ENCODE data around the gene SYNE4. TPM values are rescaled to one million over a fixed set of nuclear protein-coding genes. Genes with fewer than 3 reads are reported as not detected.

The SYNE4 gene
- total and polyA plus RNA-seq, 9 of the 15 experiments (the other 6 are each of a cell fraction or from before 2014, with no cell fraction given), result 0.03 to 0.65 (median 0.29) TPM

DNA sequence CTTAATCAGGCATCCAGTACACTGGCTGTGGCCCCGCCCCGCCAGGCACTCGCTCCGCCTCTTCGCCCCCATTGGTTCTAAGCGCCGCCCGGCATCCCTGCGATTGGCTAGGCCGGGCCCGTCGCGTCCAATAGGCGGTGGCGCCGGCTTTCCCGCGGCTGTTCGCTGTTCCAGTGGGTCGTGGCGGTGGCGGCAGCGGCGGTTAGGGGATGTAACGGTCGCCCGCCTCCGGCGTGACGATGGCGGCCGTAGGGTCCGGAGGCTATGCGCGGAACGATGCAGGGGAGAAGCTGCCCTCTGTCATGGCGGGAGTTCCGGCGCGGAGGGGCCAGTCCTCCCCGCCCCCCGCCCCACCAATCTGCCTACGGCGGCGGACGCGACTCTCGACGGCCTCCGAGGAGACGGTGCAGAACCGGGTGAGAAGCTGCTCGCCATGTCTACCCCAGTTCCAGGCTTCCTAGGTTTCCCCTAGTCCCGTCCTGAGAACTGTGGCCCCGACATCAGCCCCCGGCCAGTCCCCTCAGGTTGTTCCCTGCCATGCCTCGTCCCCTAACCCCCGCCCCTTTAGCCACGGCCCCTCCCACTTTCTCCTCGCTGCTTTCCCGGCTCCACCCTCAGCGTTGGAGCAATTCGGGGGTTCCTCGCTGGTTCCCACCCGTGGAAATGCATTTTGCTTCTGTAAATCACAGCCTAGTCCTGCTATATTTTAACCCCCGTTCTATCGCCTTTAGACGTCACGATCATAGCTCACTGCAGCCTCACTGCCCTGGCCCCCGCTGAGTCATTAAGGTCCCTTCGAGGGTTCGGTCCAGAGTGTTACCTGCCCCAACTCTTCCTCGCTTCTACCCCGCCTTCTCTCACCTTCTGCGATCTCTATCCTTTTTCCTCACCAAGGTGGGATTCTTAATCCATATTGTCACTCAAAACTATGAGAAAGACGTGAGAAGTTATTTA is 46.4 kb upstream of the SYNE4 start, which contains the start of gene WDR62:
Gene WDR62 (plus strand): TSS at position 165 of the 954 bp plus-strand sequence. CDS start 75 bp downstream, at position 240.
- H2AFZ ChIP-seq (ENCODE audit: low read depth, low read length), result peak within 1 kb of the TSS; percentile 91
- WGBS (ENCODE audit: insufficient coverage, low coverage, missing lambda C conversion rate), result 1% methylated on average over 65 of the region's 76 CpGs
- H3K36me3 ChIP-seq (ENCODE audit: control insufficient read depth, insufficient read depth, low read length), result peaks cover 33% of the 10 kb centered on the region
- ChIA-PET POLR2A (interaction anchor here (0.9 to 1.5 kb wide), 10 partner anchors 12 to 106 kb away, joined by 3 to 9 read pairs (median 4); partner anchors contain the start of gene ALKBH6), CTCF (ENCODE audit: low intra/inter-chr PET ratio) (interaction anchor here (0.9 to 1.6 kb wide), 2 partner anchors 60 to 108 kb away, joined by 3 read pairs; partner anchors contain the start of gene SDHAF1)
- H3K79me2 ChIP-seq (ENCODE audit: control insufficient read depth, insufficient read depth, low read length), result peaks cover 36% of the 10 kb centered on the region
- no TSS peak for BruUV-seq (replicated peaks)
- ATAC-seq (peak; percentile 91), DNase-seq (ENCODE audit: extremely low read depth in 1 of 4, low spot score in 3 of 4) (peak; percentile 95 to 99 (median 96)), FAIRE-seq (no peak)
- in situ Hi-C loops (cut with MboI), result no loop called here
- no peaks in the 10 kb centered on the region for H3K9me1 ChIP-seq (ENCODE audit: control insufficient read depth, insufficient read depth, low read length)
- peak within 1 kb of the TSS; percentile 90 for H3K4me2 ChIP-seq (ENCODE audit: insufficient read depth, low read length)
- peaks cover 5 to 26% of the 10 kb centered on the region in 2 experiments; a peak in 3 of 5 replicates for H3K4me1 ChIP-seq (replicated peaks in 1 of 2; ENCODE audit: control insufficient read depth in 2 of 2, insufficient read depth in 2 of 2, low read length in 2 of 2)
- H3K9ac ChIP-seq (ENCODE audit: insufficient read depth in 1 of 2, low read depth in 2 of 2, low read length in 2 of 2), result peak within 1 kb of the TSS; percentile 77 to 96
- 0 out of 2 replicates have a peak, but pooled peaks cover under 1% of the 10 kb centered on the region for H4K20me1 ChIP-seq (replicated peaks; ENCODE audit: control insufficient read depth, insufficient read depth, low read length)
- intact Hi-C loops (cut with micrococcal nuclease), result loop anchor here (5.0 kb wide), 1 partner anchor 58 kb away; the partner anchor contains the start of gene SDHAF1
- H3K4me3 ChIP-seq, result peak within 1 kb of the TSS; percentile 55
- H3K9me3 ChIP-seq (replicated peaks; ENCODE audit: control insufficient read depth, insufficient read depth, low read depth, low read length), result no peaks in the 10 kb centered on the region
- peak within 1 kb of the TSS; percentile 92 for H3K27ac ChIP-seq (ENCODE audit: extremely low read depth, low read depth, low read length)
- H3K27me3 ChIP-seq (ENCODE audit: control insufficient read depth in 2 of 2, insufficient read depth in 2 of 2, low read length in 2 of 2), result no peaks in the 10 kb centered on the region
- TF ChIP-seq NFYB (IDR thresholded peaks at IDR 0.05; ENCODE audit: extremely low read depth, insufficient read length) (peak; percentile 99), PCBP2 (IDR thresholded peaks at IDR 0.05; ENCODE audit: low read depth, low read length, poor library complexity, severe bottlenecking) (no peak), ZNF408 (CRISPR knock-in tag; IDR thresholded peaks at IDR 0.05; ENCODE audit: low read depth) (no peak), TAF9B (IDR thresholded peaks at IDR 0.05; ENCODE audit: partially characterized antibody) (no peak), MTA2 (IDR thresholded peaks at IDR 0.05; ENCODE audit: low read depth) (no peak), POLR2AphosphoS5 (IDR thresholded peaks at IDR 0.05; ENCODE audit: control insufficient read depth, insufficient read depth, low read depth, low read length) (peak; percentile 43; the same call in 1 of the 2 replicates), STAT5A (IDR thresholded peaks at IDR 0.05; ENCODE audit: borderline replicate concordance, low read length) (no peak), XRCC4 (IDR thresholded peaks at IDR 0.05; ENCODE audit: extremely low read depth, insufficient read depth, insufficient read length) (no peak), CBX1 (IDR thresholded peaks at IDR 0.05; ENCODE audit: low read depth) (no peak), NCOA4 (IDR thresholded peaks at IDR 0.05; ENCODE audit: partially characterized antibody) (no peak), ZNF174 (CRISPR knock-in tag; IDR thresholded peaks at IDR 0.05) (no peak), BRD4 (IDR thresholded peaks at IDR 0.05) (peak; percentile 57; the same call in 1 of the 2 replicates), SMARCC2 (IDR thresholded peaks at IDR 0.05; ENCODE audit: low read depth) (no peak), COPS2 (conservative IDR thresholded peaks at IDR 0.05) (no peak), SLC30A9 (CRISPR knock-in tag; IDR thresholded peaks at IDR 0.05) (no peak), HEY1 (CRISPR knock-in tag; IDR thresholded peaks at IDR 0.05; ENCODE audit: borderline replicate concordance) (no peak), NR2C1 (IDR thresholded peaks at IDR 0.05) (no peak), NR2C1 (tag; IDR thresholded peaks at IDR 0.05) (no peak)
- TF ChIP-seq, protein P1, sequence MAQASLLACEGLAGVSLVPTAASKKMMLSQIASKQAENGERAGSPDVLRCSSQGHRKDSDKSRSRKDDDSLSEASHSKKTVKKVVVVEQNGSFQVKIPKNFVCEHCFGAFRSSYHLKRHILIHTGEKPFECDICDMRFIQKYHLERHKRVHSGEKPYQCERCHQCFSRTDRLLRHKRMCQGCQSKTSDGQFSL (CRISPR knock-in tag; IDR thresholded peaks at IDR 0.05), result no peak
- TF ChIP-seq, protein P1 (tag; IDR thresholded peaks at IDR 0.05), result no peak
- TF ChIP-seq, protein P2, sequence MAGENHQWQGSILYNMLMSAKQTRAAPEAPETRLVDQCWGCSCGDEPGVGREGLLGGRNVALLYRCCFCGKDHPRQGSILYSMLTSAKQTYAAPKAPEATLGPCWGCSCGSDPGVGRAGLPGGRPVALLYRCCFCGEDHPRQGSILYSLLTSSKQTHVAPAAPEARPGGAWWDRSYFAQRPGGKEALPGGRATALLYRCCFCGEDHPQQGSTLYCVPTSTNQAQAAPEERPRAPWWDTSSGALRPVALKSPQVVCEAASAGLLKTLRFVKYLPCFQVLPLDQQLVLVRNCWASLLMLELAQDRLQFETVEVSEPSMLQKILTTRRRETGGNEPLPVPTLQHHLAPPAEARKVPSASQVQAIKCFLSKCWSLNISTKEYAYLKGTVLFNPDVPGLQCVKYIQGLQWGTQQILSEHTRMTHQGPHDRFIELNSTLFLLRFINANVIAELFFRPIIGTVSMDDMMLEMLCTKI (IDR thresholded peaks at IDR 0.05; ENCODE audit: partially characterized antibody), result no peak

Measured in K562 (cell line).